Testis (tissue), 2 donors: Measurements from ENCODE around the gene OR10Z1.

Experiments
- POLR2A ChIP-seq: fragments of 450-650 bp; IDR thresholded peaks from one replicate; pipeline ENCODE4 v1.6.1; 2017; ENCODE audit warnings: antibody characterized with exemption, mild to moderate bottlenecking, moderate library complexity
- TF ChIP-seq, protein P1 (sequence below), 3 experiments: fragments of 450-650 bp in 2 of 3; fragments of 200-600 bp in 1 of 3; sonication (generic) in 1 of 3; IDR thresholded peaks; one replicate each; pipeline ENCODE4 v1.5.1; 2016 to 2019; ENCODE audit warnings: antibody characterized with exemption in 3 of 3, mild to moderate bottlenecking in 2 of 3, moderate library complexity in 1 of 3

DNA sequence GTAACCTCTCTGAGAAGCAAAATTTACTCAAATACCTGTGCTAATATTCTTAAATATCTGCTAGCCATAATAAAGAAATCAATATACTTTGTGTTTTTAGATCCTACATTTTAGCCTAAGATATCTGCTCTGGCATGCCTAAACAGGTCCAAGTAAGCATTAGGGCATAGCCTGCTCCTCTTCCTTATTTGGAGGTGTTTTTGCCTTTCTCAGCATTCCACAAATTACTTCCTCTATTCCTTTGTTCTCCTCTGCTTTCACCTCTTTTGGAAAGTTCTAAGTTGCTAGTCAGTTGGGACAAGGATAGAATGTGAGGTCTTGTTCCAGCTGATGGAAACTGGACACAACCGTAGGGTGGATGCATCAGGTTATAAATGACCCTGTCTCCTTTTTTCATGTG lies 18.1 kb upstream of the OR10Z1 start:
- TF ChIP-seq, protein P1, sequence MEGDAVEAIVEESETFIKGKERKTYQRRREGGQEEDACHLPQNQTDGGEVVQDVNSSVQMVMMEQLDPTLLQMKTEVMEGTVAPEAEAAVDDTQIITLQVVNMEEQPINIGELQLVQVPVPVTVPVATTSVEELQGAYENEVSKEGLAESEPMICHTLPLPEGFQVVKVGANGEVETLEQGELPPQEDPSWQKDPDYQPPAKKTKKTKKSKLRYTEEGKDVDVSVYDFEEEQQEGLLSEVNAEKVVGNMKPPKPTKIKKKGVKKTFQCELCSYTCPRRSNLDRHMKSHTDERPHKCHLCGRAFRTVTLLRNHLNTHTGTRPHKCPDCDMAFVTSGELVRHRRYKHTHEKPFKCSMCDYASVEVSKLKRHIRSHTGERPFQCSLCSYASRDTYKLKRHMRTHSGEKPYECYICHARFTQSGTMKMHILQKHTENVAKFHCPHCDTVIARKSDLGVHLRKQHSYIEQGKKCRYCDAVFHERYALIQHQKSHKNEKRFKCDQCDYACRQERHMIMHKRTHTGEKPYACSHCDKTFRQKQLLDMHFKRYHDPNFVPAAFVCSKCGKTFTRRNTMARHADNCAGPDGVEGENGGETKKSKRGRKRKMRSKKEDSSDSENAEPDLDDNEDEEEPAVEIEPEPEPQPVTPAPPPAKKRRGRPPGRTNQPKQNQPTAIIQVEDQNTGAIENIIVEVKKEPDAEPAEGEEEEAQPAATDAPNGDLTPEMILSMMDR (IDR thresholded peaks at IDR 0.05) = no peak
- no peak for TF ChIP-seq POLR2A
